SU-DHL-6 (cell line): ENCODE measurements around the gene KIFC3.

Experiments used
- H2AFZ ChIP-seq: fragments of 200-600 bp; sonication (generic); 2 replicates; pipeline ENCODE4 v1.6.1; 2014; ENCODE audit warnings: low read depth, mild to moderate bottlenecking, moderate library complexity, mixed read lengths, antibody characterized with exemption, low read length; ENCODE audit not compliant: severe bottlenecking
- H3F3A ChIP-seq: fragments of 200-600 bp; shearing (Covaris generic); 2 replicates; pipeline ENCODE4 v1.6.0; 2016; ENCODE audit warnings: antibody characterized with exemption, mild to moderate bottlenecking; ENCODE audit not compliant: insufficient read depth
- H3K27ac ChIP-seq: fragments of 200-600 bp; sonication (generic); 2 replicates; pipeline ENCODE4 v1.5.1; 2016; ENCODE audit warnings: low read depth, mild to moderate bottlenecking, low read length, moderate library complexity, mixed read lengths
- H3K27me3 ChIP-seq: fragments of 200-600 bp; sonication (generic), shearing (Covaris generic); 2 replicates; pipeline ENCODE4 v1.6.0; 2014; ENCODE audit warnings: mild to moderate bottlenecking, low read length
- H3K36me3 ChIP-seq: fragments of 200-600 bp; sonication (generic); 2 replicates; pipeline ENCODE4 v1.6.1; 2014; ENCODE audit warnings: mild to moderate bottlenecking, low read length, mixed read lengths
- H3K4me2 ChIP-seq: fragments of 300-600, 200-600 bp; shearing (Covaris generic), sonication (generic); 2 replicates; pipeline ENCODE4 v1.6.0; 2014; ENCODE audit warnings: low read length, low read depth, mild to moderate bottlenecking; ENCODE audit not compliant: poor library complexity, severe bottlenecking
- H3K4me3 ChIP-seq: fragments of 200-600 bp; sonication (generic); 2 replicates; pipeline ENCODE4 v1.5.1; 2014; ENCODE audit warnings: antibody characterized with exemption, low read length, mild to moderate bottlenecking, mixed read lengths; ENCODE audit not compliant: insufficient read depth, poor library complexity, severe bottlenecking
- H3K79me2 ChIP-seq: fragments of 200-600 bp; sonication (generic); 2 replicates; pipeline ENCODE4 v1.6.1; 2014; ENCODE audit warnings: mild to moderate bottlenecking, low read length, moderate library complexity; ENCODE audit not compliant: insufficient read depth
- H3K9ac ChIP-seq: fragments of 200-600 bp; sonication (generic); 2 replicates; pipeline ENCODE4 v1.7.0; 2014; ENCODE audit warnings: mild to moderate bottlenecking, low read length
- H3K9me2 ChIP-seq: fragments of 200-600 bp; sonication (generic); replicated peaks from 2 replicates; pipeline ENCODE4 v1.6.1; 2014; ENCODE audit warnings: low read length; ENCODE audit not compliant: insufficient read depth
- H3K9me3 ChIP-seq: fragments of 200-600 bp; sonication (generic); 2 replicates; pipeline ENCODE4 v1.6.1; 2014; ENCODE audit warnings: low read length, mixed read lengths; ENCODE audit not compliant: insufficient read depth
- H4K20me1 ChIP-seq: fragments of 200-600 bp; sonication (generic); 2 replicates; pipeline ENCODE4 v1.6.1; 2014; ENCODE audit warnings: low read depth, mild to moderate bottlenecking, antibody characterized with exemption, low read length, moderate library complexity, mixed read lengths
- CTCF ChIP-seq: fragments of 200-600 bp; sonication (generic); IDR thresholded peaks from one replicate; pipeline ENCODE4 v1.5.1; 2017; ENCODE audit warnings: antibody characterized with exemption, mild to moderate bottlenecking, low read length, moderate library complexity; ENCODE audit not compliant: insufficient read depth, poor library complexity, severe bottlenecking
- EZH2phosphoT487 ChIP-seq: fragments of 200-600 bp; sonication (generic), shearing (Covaris generic); conservative IDR thresholded peaks from 2 replicates; pipeline ENCODE4 v1.6.1; 2018; ENCODE audit warnings: mild to moderate bottlenecking, antibody characterized with exemption, low read length, moderate library complexity, mixed read lengths

KIFC3 gene

GRCh38 chr16:57775661-57776469, 26.4 kb downstream of the KIFC3 start:
- Histone ChIP-seq H3K9ac (no peak overlapping the region), H4K20me1 (no peaks in the 10 kb centered on the region), H3K4me2 (no peak overlapping the region), H3K9me2 (no peaks in the 10 kb centered on the region), H3K9me3 (no peaks in the 10 kb centered on the region), H3F3A (no peaks in the 10 kb centered on the region), H3K4me3 (no peak overlapping the region), H3K79me2 (no peaks in the 10 kb centered on the region), H3K27me3 (no peaks in the 10 kb centered on the region), H2AFZ (no peak overlapping the region), H3K36me3 (no peaks in the 10 kb centered on the region), H3K27ac (no peak overlapping the region)
- no peak for TF ChIP-seq EZH2phosphoT487
- TF ChIP-seq CTCF: no peak

GRCh38 chr16:57774705-57775285, 27.5 kb downstream of the KIFC3 start:
- TF ChIP-seq CTCF: no peak
- TF ChIP-seq EZH2phosphoT487: no peak
- Histone ChIP-seq H3K9ac (no peak overlapping the region), H3K27ac (no peak overlapping the region)

GRCh38 chr16:57773655-57774295, 28.5 kb downstream of the KIFC3 start:
- Histone ChIP-seq H3K4me2 (no peak overlapping the region), H4K20me1 (no peaks in the 10 kb centered on the region), H3K27me3 (no peaks in the 10 kb centered on the region), H3K9ac (no peak overlapping the region), H3K27ac (no peak overlapping the region), H3K4me3 (no peak overlapping the region), H2AFZ (no peak overlapping the region), H3F3A (no peaks in the 10 kb centered on the region), H3K79me2 (no peaks in the 10 kb centered on the region), H3K36me3 (no peaks in the 10 kb centered on the region), H3K9me3 (no peaks in the 10 kb centered on the region), H3K9me2 (no peaks in the 10 kb centered on the region)
- TF ChIP-seq EZH2phosphoT487: no peak
- no peak for TF ChIP-seq CTCF

More at GRCh38 chr16:57774705-57775285, 27.5 kb downstream of the KIFC3 start:
- no peaks in the 10 kb centered on the region for H3K79me2 ChIP-seq
- no peaks in the 10 kb centered on the region for H3K36me3 ChIP-seq
- H3F3A ChIP-seq: no peaks in the 10 kb centered on the region
- H3K4me3 ChIP-seq: no peak overlapping the region
- no peaks in the 10 kb centered on the region for H3K27me3 ChIP-seq
- H3K4me2 ChIP-seq: no peak overlapping the region
- H3K9me2 ChIP-seq: no peaks in the 10 kb centered on the region
- H2AFZ ChIP-seq: no peak overlapping the region
- H3K9me3 ChIP-seq: no peaks in the 10 kb centered on the region
- no peaks in the 10 kb centered on the region for H4K20me1 ChIP-seq
